ENCODE data around the gene RNF130.

Gene RNF130

DNA sequence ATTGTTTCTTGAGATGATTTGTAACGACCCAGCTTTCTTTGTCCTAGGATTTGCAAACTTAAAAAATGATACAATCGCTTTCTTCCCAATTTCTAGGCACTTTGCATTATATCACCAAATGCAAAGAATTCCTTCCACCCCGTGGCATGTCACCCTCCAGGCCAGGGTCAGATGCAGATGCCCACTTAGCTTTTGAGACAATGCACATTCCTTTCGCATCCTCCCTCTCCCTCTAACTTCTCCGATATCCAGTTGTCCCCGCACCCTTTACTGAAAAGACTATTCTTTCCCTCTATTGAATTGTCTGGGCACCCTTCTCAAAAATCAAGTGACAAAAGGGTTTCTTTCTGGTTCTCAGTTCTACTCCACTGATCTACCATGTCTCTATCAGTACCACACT is 17.3 kb downstream of the RNF130 start:
- DNase-seq (ENCODE audit: low spot score), result no peak

DNA sequence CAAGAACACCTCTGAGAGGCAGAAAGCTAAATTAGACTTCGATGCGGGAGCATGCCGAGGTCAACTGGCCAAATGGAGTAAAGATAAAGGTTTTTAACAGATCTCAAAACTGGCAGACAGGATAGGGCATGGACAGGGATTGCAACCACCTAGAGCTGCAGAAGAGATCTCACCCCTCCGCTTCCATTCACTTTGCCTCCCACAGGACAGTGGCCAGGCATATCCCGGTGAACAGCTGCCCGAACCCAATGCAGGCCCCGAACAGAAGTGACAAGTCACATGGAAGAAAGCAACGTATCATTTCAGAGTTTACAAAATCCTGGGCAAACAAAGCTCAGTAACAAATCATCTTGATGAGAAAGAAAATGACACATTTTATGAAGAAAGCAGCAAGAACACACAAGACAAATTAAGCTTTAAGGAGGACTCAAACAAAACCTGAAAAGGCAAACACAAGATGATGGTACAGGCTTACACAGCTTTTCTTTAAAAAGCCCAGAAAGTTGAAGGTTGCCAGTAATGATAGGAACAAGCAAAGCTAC is 18.4 kb downstream of the RNF130 start:
- no peak for DNase-seq (ENCODE audit: low spot score)

DNA sequence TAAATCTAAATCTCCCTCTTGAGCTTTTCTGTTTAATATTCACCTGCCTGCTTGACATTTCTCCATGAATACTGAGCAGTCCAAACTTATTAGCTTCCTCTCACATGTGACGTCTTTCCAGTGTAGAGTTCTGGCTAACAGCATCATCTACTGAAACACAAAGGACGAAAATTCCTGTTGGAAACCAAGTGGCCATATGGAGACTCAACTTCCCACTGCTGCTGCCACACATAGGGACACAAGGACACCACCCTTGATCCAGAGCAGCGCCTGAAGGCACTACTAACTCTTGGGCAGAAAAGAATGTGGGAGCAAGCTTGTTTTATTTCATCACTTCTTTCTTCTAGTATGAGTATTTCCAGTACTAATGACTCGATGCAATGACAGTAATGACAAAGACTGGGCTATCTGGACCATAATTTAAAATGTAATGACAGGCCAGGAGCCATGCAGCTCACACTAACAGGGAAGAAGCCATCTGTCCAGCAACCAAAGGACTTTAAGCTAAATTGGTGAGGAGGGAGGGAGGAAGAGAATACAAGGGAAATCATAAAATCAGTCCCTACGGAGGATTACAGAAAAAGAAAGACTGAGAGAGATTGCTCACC is 19.2 kb downstream of the RNF130 start:
- no peak for DNase-seq (ENCODE audit: low spot score)

DNA sequence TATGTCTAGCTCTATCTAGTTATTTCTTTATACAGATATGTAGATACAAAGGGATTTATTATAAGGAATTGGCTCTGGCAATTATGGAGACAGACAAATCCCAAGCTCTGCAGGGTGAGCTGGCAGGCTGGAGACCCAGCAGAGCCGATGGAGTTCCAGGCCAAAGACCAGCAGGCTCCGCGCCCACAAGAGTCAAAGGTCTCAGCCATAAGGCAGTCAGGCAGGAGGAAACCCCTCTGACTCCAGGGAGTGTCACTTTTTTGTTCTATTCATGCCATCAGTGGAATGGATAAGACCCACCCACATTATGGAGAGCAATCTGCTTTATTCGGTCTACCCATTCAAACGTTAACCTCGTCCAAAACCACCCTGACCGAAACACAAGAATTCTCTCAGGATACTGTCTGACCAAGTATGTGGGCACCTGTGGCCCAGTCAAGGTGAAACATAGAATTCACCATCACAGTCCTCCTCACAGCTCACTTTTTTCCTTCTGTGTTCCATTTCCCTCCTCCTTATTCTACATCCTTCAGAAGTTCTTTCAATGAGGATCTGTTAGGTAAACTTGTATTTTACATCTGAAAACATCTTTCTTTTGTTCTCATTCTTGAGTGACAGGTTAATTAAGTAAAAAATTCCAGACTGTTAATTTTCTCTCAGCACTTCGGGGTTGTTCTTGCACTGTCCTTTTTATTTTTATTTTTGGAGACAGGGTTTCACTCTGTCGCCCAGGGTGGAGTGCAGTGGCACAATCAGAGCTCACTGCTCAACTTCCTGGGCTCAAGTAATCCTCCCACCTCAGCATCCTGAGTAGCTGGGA is 21.2 kb downstream of the RNF130 start:
- DNase-seq (ENCODE audit: low spot score), result no peak

DNA sequence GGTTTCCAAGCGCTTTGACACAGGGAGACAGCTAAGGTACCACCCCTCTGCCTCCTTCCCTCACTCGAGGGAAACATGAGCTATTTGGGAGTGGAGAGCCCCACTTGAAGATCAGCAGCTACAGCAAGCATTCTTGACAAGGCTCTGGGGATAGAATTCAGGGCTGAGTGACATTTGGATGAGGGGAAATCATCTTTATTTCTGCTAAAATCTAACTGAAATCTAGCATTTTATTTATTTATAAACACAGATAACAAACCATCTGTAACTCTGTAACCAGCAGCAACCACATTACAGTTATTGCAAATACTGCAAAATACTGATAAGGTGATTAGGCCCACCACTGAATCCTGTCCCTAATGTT is 22.4 kb downstream of the RNF130 start:
- no peak for DNase-seq (ENCODE audit: low spot score)

DNA sequence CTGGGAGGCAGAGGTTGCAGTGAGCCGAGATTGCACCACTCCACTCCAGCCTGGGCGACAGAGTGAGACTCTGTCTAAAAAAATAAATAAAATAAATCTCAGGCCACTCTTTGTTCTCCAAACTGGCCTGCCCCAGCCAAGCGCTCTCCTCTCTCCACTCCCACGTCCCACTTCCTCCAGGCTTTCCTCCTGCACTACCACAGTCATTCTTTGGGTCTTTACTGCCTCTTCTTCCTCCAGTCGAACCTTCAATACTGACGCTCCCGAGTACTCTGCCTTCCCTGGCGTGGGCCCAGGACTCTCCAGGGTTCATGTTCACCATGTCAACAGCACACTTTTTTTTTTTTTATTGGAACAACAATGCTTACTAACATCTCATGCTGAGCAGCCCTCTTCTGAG is 23.9 kb downstream of the RNF130 start:
- no peak for DNase-seq (ENCODE audit: low spot score)

DNA sequence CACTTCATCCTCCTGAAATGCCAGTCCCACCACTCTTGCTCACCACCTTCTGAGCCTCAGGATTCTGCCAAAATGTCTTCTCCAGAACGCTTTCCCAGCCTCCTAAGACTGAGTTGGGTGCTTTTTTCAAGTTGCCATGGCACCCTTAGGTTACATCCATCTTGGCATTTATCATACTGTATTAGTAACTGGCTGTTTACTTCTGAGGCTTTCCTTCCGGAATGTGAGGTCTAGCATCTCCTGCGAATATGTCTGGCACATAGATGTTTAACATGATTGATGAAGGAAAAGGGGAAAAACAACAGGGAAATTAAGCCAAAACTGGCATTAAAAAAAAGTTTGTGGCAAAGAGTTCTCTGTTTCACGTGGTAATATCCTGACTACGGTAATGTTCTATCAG is 24.9 kb downstream of the RNF130 start:
- no peak for DNase-seq (ENCODE audit: low spot score)

DNA sequence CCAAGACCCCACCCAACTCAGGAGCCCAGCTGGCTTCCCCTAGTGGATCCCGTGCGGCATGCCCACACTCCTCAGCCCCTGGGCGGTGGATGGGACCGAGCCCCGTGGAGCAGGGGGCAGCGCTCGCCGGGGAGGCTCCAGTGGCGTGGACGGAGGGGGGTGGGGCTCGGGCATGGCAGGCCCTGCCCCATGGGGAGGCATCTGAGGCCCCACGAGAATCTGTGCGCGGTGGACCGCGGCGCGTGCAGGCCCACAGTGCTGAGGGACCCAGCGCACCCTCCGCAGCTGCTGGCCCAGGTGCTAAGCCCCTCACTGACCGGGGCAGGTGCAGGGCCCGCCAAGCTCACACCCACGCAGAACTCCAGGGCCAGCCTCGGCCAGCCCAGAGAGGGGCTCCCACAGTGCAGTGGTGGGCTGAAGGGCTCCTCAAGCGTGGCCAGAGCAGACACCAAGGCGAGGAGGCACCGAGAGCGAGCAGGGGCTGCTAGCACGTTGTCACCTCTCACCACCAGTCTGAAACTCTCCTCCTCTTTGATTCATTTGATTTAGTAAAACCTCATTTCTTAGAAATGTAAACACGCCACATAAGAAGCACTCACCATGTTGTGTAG is 25.6 kb downstream of the RNF130 start:
- DNase-seq (ENCODE audit: low spot score), result no peak

DNA sequence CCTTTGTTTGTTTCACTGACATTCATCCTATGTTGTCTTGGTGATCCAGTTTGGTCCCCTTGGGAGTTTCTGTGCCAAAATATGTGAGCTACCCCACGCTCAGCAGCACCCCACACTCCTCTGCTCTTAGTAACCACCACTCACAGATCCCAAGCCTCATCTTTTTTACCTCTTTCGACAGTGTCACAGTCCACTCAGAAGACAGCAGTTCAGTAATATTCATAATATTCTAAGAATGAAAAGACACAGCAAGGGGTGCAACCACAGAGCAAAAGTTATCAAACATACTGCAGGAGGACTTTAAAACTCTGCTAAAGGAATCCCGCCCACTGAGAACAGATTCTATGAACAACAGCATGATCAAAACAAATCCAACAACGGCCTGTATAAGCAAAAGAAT is 28.2 kb downstream of the RNF130 start:
- DNase-seq (ENCODE audit: low spot score), result no peak

DNA sequence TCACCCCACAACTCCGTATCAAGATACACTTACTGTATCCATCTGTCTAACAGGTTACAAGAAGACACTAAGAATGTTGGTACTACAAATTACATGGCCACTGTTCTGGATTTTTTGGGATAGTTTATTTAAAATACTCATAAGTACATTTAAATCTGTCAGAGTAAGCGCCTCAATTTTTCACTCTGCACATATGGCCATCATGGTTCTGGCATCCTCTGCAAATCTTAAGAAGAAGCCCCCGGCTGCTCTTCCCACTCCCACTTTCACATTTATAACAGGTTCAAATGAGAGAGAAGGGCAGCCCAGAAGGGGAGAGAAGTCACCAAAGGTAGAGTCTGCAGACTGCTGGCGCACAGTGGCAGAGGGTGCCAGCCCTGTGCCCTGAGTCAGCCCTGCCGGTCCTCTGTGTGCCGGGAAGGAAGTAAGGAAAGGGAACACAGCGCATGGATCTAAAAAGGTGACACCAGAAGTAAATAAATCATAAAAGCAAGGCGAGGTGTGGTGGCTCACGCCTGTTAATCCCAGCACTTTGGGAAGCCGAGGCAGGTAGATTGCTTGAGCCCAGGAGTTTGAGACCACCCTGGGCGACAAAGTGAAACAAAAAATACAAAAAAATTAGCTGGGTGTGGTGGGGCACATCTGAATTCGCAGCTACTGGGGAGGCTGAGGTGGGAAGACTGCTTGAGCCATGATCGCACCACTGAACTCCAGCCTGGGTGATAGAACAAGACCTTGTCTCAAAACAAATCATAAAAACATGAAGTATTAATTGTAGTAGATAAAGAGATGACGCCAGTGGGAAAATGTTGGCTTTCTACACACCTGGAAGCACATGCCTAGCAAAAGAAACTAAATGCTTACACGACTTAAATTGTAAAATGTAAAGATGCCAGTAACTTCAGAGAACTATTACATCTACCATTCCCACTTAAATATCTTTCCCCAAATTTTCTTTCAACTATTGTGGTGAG is 30.0 kb downstream of the RNF130 start:
- DNase-seq (ENCODE audit: low spot score), result no peak

DNA sequence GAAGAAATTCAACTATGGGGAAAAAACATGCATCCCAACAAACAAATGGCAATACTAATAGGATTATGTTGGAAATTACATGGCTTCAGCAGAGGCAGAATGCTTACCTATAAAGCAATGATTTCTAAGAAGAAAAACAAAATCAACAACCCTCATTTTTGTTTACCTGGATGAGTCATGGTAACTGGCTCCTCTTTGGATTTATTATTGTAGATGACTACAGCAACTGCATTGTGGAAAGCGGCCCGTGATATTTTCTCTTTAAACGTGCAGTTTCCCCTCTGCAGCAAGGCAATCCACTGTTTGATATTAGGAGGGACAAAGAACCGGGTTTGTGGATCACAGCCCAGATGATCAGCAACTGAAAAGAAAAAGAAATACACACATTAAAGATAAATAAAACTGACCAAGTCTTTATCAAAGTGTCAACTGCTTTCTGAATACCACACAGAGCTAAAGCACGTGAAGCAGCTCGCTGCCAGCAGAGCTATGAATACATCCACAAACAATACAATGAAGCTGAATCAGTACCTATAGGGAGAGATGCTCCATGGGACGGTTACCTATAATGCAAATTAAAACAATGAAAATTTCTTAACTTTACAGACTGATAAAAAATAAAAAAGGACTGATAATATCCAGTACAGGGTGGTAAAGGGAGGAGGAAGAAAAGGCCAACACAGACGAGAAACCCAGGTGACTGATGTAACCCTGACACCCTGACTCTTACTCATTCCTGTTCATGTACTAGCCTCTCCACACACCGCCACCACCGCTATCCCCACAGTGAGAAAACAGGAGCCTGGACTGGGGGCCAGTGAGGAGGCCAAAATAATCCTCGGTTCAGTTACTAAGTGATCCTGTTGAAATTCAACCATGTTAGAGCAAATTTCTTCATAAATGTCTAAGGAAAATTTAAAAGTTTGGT is 31.0 kb downstream of the RNF130 start:
- no peak for DNase-seq (ENCODE audit: low spot score)

DNA sequence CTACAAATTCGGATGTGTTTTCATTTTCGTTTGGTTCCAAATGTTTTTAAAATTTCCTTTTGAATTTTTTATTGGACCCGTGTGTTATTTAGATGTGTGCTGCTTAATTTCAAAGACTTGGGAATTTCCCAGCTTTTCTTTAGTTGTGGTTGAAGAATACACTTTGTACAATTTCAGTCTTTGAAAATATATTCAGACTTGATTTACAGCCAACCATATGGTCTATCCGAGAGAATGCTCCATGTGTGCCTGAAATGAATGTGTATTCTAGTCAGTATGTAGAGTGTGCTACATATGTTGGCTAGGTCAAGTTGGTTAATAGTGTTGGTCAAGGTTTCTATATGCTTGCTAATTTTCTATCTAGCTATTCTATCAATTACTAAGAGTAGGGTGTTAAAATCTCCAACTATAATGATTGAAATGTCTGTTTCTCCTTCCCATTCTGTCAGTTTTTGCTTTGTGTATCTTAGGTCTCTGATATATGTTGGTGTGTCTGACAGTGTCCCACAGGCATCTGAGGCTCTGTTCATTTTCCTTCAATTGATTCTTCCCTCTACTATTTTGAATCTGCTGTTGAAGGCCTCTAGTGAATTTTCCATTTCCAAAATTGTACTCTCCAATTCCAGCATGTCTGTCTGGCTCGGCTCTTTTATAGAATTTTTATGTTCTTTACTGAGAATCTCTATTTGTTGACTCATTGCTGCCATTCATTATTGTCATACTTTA is 36.2 kb downstream of the RNF130 start:
- DNase-seq (ENCODE audit: low spot score), result no peak

DNA sequence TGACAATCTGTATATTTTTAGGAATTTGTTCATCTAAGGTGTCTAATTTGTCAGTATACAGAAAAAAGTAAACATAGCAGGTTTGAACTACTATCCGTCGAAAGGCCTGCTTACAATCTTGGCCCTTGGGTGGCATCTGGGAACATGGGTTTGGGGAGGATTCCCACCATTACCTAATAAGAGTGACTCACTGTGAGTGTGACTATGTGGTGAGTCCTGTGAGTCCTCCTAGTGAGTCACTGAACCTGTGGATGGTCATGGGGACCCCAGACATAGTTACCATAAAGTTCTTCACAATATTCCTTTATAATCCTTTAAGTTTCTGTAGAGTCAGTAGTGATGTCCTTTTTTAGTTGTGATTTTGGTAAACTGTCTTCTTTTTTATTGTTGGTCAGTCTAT is 37.0 kb downstream of the RNF130 start:
- no peak for DNase-seq (ENCODE audit: low spot score)

DNA sequence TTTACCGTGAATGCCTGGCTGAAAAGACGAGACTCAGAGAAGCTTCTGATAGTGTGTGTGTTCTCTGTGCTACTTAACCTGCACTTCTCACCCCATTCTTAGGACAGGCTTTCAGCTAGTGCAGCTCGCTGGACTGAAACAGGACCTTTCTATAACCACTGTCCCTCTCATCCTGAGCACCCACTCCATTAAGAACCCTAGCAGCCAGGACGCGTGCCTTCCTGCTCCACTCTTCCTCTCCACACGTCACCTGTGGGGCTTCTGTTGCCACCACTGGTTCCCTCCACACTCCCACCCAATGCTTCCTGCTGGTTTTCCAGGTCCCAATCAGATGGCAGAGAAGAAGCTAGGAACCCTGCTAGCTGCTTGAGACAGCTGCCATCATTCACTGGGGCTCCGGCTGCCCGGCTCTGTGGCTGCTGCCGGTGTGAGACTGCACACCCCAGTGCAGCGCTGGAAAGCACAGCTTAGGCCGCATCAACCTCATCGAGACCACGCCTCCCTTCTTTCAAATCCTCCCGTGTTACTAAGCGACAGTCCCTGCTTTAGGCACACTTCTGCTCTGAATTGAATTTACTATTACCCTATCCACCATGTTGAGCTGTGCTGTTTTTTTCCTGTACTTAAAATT is 44.0 kb downstream of the RNF130 start:
- no peak for DNase-seq (ENCODE audit: low spot score)

DNA sequence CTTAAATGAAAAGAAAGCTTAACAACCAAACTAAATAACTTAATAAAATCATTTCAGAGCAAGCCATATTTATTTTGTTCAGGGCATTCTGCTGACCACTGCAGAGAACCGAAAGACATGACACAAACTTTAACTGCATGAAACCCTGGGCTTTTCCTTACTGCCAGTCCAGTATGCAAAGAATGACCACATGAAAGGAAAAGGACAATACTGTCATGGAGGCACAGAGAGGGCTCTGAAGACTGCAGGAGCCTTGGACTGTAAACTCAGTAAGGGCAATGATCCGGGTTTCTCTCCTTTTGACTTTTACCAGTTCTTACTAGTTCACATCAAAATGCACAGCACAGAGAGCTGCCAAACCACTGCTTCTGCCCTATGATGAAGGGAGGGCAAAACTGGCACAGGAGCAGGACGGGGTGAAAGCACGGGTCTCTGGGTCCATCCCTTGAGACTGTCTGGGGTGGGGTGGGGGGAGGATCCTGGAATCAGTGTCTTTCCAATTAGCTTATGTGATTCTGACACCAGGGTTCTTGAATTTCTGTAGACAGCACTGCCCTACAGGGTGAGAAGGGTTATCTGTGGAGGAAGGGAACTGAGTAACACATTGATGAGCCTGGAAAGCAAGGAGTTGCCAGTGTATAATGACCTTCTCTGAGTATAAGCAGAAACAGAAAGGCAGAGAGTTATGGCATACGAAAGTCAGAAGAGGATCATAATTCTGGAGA is 44.7 kb downstream of the RNF130 start:
- no peak for DNase-seq (ENCODE audit: low spot score)

DNA sequence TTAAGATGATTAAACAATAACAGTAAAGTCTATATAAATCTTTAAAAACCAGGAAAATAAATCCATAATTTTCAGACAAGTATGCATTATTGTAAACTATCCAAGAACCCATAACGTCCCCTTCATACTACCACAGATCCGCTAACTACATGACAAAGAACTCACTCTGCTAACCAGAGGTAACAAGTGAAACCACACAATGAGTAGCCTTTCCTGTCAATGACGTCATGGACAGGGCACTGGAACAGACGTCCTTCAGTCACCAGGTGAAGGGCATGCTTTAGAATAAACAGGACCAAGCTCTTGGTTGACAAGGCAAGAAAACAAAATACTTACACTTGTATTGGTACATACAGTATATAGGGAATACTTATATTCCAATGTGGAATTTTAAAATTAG is 45.2 kb downstream of the RNF130 start:
- DNase-seq (ENCODE audit: low spot score), result no peak

DNA sequence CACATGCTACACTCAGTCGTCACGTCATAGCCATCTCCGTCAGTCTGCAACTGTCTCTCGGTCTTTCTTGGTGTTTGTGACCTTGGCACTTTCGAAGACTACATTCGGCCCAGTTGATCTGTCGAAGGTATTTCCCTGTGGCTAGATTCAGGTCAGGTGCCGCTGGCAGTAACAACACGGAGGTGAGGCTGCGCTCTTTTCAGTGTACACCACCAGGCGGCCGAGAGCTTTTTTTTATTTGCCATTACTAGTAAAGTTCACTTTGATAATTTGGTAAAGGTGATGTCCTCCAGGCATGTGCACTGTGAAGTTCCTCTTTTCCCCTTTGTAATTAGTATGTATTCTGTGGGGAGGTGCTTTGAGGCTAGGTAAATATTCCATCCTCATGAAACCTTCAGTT is 49.7 kb downstream of the RNF130 start:
- no peak for DNase-seq (ENCODE audit: low spot score)

DNA sequence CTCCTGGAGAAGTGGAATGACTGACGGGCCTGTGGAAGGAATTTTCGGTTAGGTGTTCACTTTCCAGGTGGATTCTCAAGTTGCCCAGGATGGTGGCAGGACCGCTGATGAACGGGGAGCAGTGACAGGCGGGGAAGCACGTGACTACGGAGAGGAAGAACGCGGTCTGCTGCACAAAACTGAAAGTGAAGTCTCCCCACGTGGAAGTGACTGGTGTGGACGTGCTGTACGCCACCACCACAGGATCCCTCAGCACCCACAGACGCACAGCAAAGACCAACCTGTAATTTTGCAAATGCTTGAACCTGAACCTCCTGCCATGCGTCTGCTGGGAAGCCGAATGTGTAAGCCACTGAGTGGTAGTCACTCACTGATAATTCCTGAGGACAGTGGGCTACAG is 51.4 kb downstream of the RNF130 start:
- DNase-seq (ENCODE audit: low spot score), result no peak
